H1 (cell line): Measurements from ENCODE around the gene FBXW2. TPM values are rescaled to one million over a fixed set of nuclear protein-coding genes. Genes with fewer than 3 reads are reported as not detected.

ENCODE experiments used
- CTCF ChIA-PET: fragments of 300-600 bp; sonication (Branson Sonifier 250); formaldehyde crosslinking; loops from one replicate; lab custom pipeline; 2021; ENCODE audit not compliant: partially characterized antibody; lab: Charles Lee
- POLR2A ChIA-PET: fragments of 300-600 bp; sonication (Branson Sonifier 250); formaldehyde crosslinking; loops from one replicate; lab custom pipeline; 2021; ENCODE audit warnings: inconsistent platforms; ENCODE audit not compliant: partially characterized antibody; lab: Charles Lee
- DNase-seq, 2 experiments: peaks; one replicate each; pipeline versions ENCODE4 v3.0.0 to v3.0.0-alpha.2; 2010 to 2022; ENCODE audit warnings: low spot score in 2 of 2, low read depth in 1 of 2, mixed read lengths in 1 of 2
- FAIRE-seq: peaks from 2 replicates; lab custom pipeline; 2011; peaks lifted over from hg19 to GRCh38; lab: Jason Lieb, UNC
- H2AFZ ChIP-seq: 2 replicates; pipeline ENCODE4 v1.8.1; 2012; ENCODE audit warnings: low read length, inconsistent platforms
- H2AK5ac ChIP-seq: 2 replicates; pipeline ENCODE4 v1.6.1; 2013; ENCODE audit warnings: low read depth, low read length
- H2BK120ac ChIP-seq: replicated peaks from 2 replicates; pipeline ENCODE3; 2013; ENCODE audit warnings: low read depth, low read length, inconsistent platforms
- H2BK12ac ChIP-seq: 2 replicates; pipeline ENCODE4 v1.6.1; 2013; ENCODE audit warnings: low read depth, low read length
- H2BK15ac ChIP-seq: 2 replicates; pipeline ENCODE4 v1.6.1; 2013; ENCODE audit warnings: low read length
- H2BK20ac ChIP-seq: 2 replicates; pipeline ENCODE4 v1.6.1; 2013; ENCODE audit warnings: low read length
- H2BK5ac ChIP-seq: 2 replicates; pipeline ENCODE4 v1.6.1; 2013; ENCODE audit warnings: low read depth, low read length
- H3K14ac ChIP-seq: 2 replicates; pipeline ENCODE4 v1.6.1; 2013; ENCODE audit warnings: inconsistent platforms; ENCODE audit not compliant: insufficient read length
- H3K18ac ChIP-seq: 2 replicates; pipeline ENCODE4 v1.6.1; 2013; ENCODE audit warnings: low read length; ENCODE audit errors: extremely low read depth
- H3K23ac ChIP-seq: 2 replicates; pipeline ENCODE4 v1.6.1; 2013; ENCODE audit warnings: inconsistent platforms; ENCODE audit not compliant: insufficient read length
- H3K23me2 ChIP-seq: 2 replicates; pipeline ENCODE4 v1.6.1; 2013; ENCODE audit warnings: low read depth, low read length
- H3K27ac ChIP-seq: 2 replicates; pipeline ENCODE4 v1.6.1; 2011; ENCODE audit warnings: low read depth, low read length, inconsistent platforms
- H3K27me3 ChIP-seq, 4 experiments: replicated peaks in 1 of 4; 1 replicate in 1 of 4; 2 replicates in 3 of 4; pipeline versions ENCODE4 v1.6.1 to v1.8.1; 2011 to 2013; ENCODE audit warnings: low read length in 3 of 4, mild to moderate bottlenecking in 3 of 4, inconsistent platforms in 2 of 4, mixed read lengths in 2 of 4, moderate library complexity in 1 of 4; ENCODE audit not compliant: control insufficient read depth in 3 of 4, insufficient read depth in 3 of 4; ENCODE audit errors: extremely low read depth in 1 of 4
- H3K36me3 ChIP-seq, 4 experiments: 2 replicates each; pipeline versions ENCODE4 v1.6.1 to v1.8.1; 2011 to 2013; ENCODE audit warnings: mild to moderate bottlenecking in 4 of 4, low read length in 3 of 4, moderate library complexity in 2 of 4, control low read depth in 1 of 4, inconsistent platforms in 1 of 4; ENCODE audit not compliant: insufficient read depth in 4 of 4, control insufficient read depth in 2 of 4
- H3K4ac ChIP-seq: replicated peaks from 2 replicates; pipeline ENCODE3; 2013; ENCODE audit warnings: low read length, low read depth, mixed read lengths, inconsistent platforms; ENCODE audit not compliant: insufficient read length
- H3K4me1 ChIP-seq, 4 experiments: replicated peaks in 1 of 4; 1 replicate in 1 of 4; 2 replicates in 3 of 4; pipeline versions ENCODE4 v1.6.1 to v1.8.1; 2011 to 2013; ENCODE audit warnings: low read length in 3 of 4, inconsistent platforms in 2 of 4, mixed read lengths in 1 of 4; ENCODE audit not compliant: insufficient read depth in 4 of 4, control insufficient read depth in 3 of 4
- H3K4me2 ChIP-seq, 2 experiments: 2 replicates each; pipeline versions ENCODE4 v1.6.1 to v1.8.1; 2011 to 2013; ENCODE audit warnings: low read depth in 2 of 2, low read length in 2 of 2, control low read depth in 1 of 2, inconsistent platforms in 1 of 2, mild to moderate bottlenecking in 1 of 2; ENCODE audit not compliant: insufficient read depth in 1 of 2
- H3K4me3 ChIP-seq, 4 experiments: fragments of 200-600, 300-600 bp in 1 of 4; sonication (generic), shearing (Covaris generic), sonication (Bioruptor Twin) in 1 of 4; 2 replicates each; pipeline versions ENCODE4 v1.5.1 to v1.8.1; 2011 to 2016; ENCODE audit warnings: low read length in 4 of 4, low read depth in 3 of 4, control low read depth in 2 of 4, inconsistent platforms in 2 of 4, mild to moderate bottlenecking in 2 of 4, mixed read lengths in 1 of 4, moderate library complexity in 1 of 4; ENCODE audit not compliant: insufficient read depth in 2 of 4; ENCODE audit errors: extremely low read depth in 1 of 4
- H3K56ac ChIP-seq: replicated peaks from 2 replicates; pipeline ENCODE3; 2013; ENCODE audit warnings: low read depth, mild to moderate bottlenecking, mixed read lengths, low read length, inconsistent platforms; ENCODE audit not compliant: insufficient read length
- H3K79me1 ChIP-seq: 2 replicates; pipeline ENCODE4 v1.6.1; 2013; ENCODE audit warnings: low read depth, low read length, control low read depth
- H3K79me2 ChIP-seq, 2 experiments: 2 replicates each; pipeline versions ENCODE4 v1.6.1 to v1.8.1; 2012 to 2013; ENCODE audit warnings: low read length in 2 of 2, mild to moderate bottlenecking in 2 of 2, inconsistent platforms in 1 of 2; ENCODE audit not compliant: insufficient read depth in 2 of 2, control insufficient read depth in 1 of 2
- H3K9ac ChIP-seq, 4 experiments: replicated peaks in 1 of 4; 1 replicate in 1 of 4; 2 replicates in 3 of 4; pipeline versions ENCODE4 v1.6.1 to v1.8.1; 2011 to 2013; ENCODE audit warnings: low read depth in 3 of 4, low read length in 3 of 4, control low read depth in 2 of 4, mild to moderate bottlenecking in 2 of 4, moderate library complexity in 2 of 4, inconsistent platforms in 1 of 4; ENCODE audit errors: extremely low read depth in 1 of 4
- H3K9me3 ChIP-seq, 2 experiments: 2 replicates each; pipeline versions ENCODE4 v1.6.1 to v1.8.1; 2012 to 2013; ENCODE audit warnings: mild to moderate bottlenecking in 2 of 2, moderate library complexity in 2 of 2, control low read depth in 1 of 2, inconsistent platforms in 1 of 2, low read depth in 1 of 2, low read length in 1 of 2, mixed read lengths in 1 of 2; ENCODE audit not compliant: insufficient read depth in 2 of 2
- H4K20me1 ChIP-seq, 2 experiments: replicated peaks in 1 of 2; 2 replicates each; pipeline versions ENCODE3 to v1.8.1; 2011 to 2013; ENCODE audit warnings: inconsistent platforms in 2 of 2, low read length in 2 of 2, mild to moderate bottlenecking in 1 of 2; ENCODE audit not compliant: insufficient read depth in 2 of 2, control insufficient read depth in 1 of 2
- H4K5ac ChIP-seq: 2 replicates; pipeline ENCODE4 v1.6.1; 2013; ENCODE audit warnings: low read length, low read depth, mixed read lengths, inconsistent platforms; ENCODE audit not compliant: insufficient read length
- H4K8ac ChIP-seq: 2 replicates; pipeline ENCODE4 v1.8.0; 2013; ENCODE audit warnings: mild to moderate bottlenecking, moderate library complexity, low read length, inconsistent platforms; ENCODE audit not compliant: insufficient read depth; ENCODE audit errors: extremely low read depth
- H4K91ac ChIP-seq: replicated peaks from 2 replicates; pipeline ENCODE3; 2013; ENCODE audit warnings: low read length, mixed read lengths, inconsistent platforms; ENCODE audit not compliant: insufficient read length
- BACH1 ChIP-seq: IDR thresholded peaks from 2 replicates; pipeline ENCODE4 v1.6.1; 2012; ENCODE audit warnings: low read length, improper control_type of control experiment
- GABPA ChIP-seq: IDR thresholded peaks from 2 replicates; pipeline ENCODE4 v1.6.1; 2011; ENCODE audit warnings: mild to moderate bottlenecking, low read length, moderate library complexity, borderline replicate concordance; ENCODE audit not compliant: insufficient read depth
- GTF2F1 ChIP-seq: IDR thresholded peaks from 2 replicates; pipeline ENCODE4 v1.6.1; 2012; ENCODE audit warnings: low read depth, low read length, improper control_type of control experiment, borderline replicate concordance
- KDM1A ChIP-seq: fragments of 200-600, 300-600 bp; sonication (generic); IDR thresholded peaks from 2 replicates; pipeline ENCODE4 v1.7.1; 2016; ENCODE audit warnings: mild to moderate bottlenecking, low read length, borderline replicate concordance
- PHF8 ChIP-seq: fragments of 200-600 bp; sonication (generic); conservative IDR thresholded peaks from 2 replicates; pipeline ENCODE4 v1.7.1; 2012; ENCODE audit warnings: low read depth, mild to moderate bottlenecking, inconsistent platforms, low read length, moderate library complexity
- POLR2A ChIP-seq, 2 experiments: IDR thresholded peaks; 1 replicate in 1 of 2; 2 replicates in 1 of 2; pipeline ENCODE4 v1.6.1; 2011; ENCODE audit warnings: low read depth in 2 of 2, low read length in 2 of 2, mild to moderate bottlenecking in 2 of 2; ENCODE audit errors: control extremely low read depth in 1 of 2
- SRF ChIP-seq: IDR thresholded peaks from 2 replicates; pipeline ENCODE4 v1.6.1; 2011; ENCODE audit warnings: mild to moderate bottlenecking, low read depth, low read length, moderate library complexity
- SUZ12 ChIP-seq: fragments of 200-600 bp; sonication (generic); IDR thresholded peaks from 2 replicates; pipeline ENCODE4 v1.6.1; 2012; ENCODE audit warnings: mild to moderate bottlenecking, inconsistent platforms, low read length, moderate library complexity, mixed read lengths
- TAF7 ChIP-seq: optimal IDR thresholded peaks from 2 replicates; pipeline ENCODE3; 2011; ENCODE audit warnings: low read depth, mild to moderate bottlenecking, inconsistent platforms, low read length, moderate library complexity, borderline replicate concordance
- TCF12 ChIP-seq: IDR thresholded peaks from 2 replicates; pipeline ENCODE4 v1.6.1; 2011; ENCODE audit warnings: low read depth, mild to moderate bottlenecking, low read length
- TEAD4 ChIP-seq: IDR thresholded peaks from 2 replicates; pipeline ENCODE4 v1.6.1; 2012; ENCODE audit warnings: low read depth, low read length, inconsistent platforms, mixed read lengths
- WGBS, 2 experiments: shearing (Covaris generic) in 1 of 2; methylation state at CpG; one replicate each; pipeline versions ENCODE4 v1.1.6 to v1.1.7; 2013 to 2015; ENCODE audit warnings: low lambda C conversion rate in 2 of 2, mixed read lengths in 2 of 2, inconsistent platforms in 1 of 2, low coverage in 1 of 2, missing lambda C conversion rate in 1 of 2; ENCODE audit not compliant: insufficient replicate concordance in 2 of 2, insufficient coverage in 1 of 2, insufficient read length in 1 of 2; ENCODE audit errors: extremely low coverage in 1 of 2, missing lambda C conversion rate in 1 of 2; 5-methylcytosine and 5-hydroxymethylcytosine counted together
- polyA plus RNA-seq, 7 experiments: library from polyadenylated mRNA; depleted of rRNA in 3 of 7; stranded (reverse) in 5 of 7; unstranded in 2 of 7; fragments of >200 nt in 5 of 7; fragments of 200-250 nt in 2 of 7; gene quantifications; 1 replicate in 5 of 7; 2 replicates in 1 of 7; 4 replicates in 1 of 7; pipeline versions ENCODE4 v1.2.1 to v1.2.3, GENCODE V29; 2011 to 2013; ENCODE audit warnings: missing spikeins in 2 of 7, mixed read lengths in 2 of 7
- total RNA-seq: library from RNA; stranded (reverse); fragmentation: NEBNext Ultra II Directional; extraction: Animal tissue kit (Norgen Biotek cat#: 25700); gene quantifications from 2 replicates; pipeline ENCODE4 v1.2.1, GENCODE V29; 2021

The FBXW2 gene
- total and polyA plus RNA-seq, 2 of the 8 experiments (the other 6 are each of a cell fraction or from before 2014, with no cell fraction given): 19.2 to 65.3 TPM

- H3K4me2 ChIP-seq: no peak overlapping the region
- H2BK20ac ChIP-seq: no peak overlapping the region
- no peak overlapping the region for H4K91ac ChIP-seq
- H4K5ac ChIP-seq: no peak overlapping the region
- POLR2A ChIA-PET: no interaction called here
- H2BK120ac ChIP-seq: no peak overlapping the region
- H2AFZ ChIP-seq: no peak overlapping the region
- no peak overlapping the region for H3K4me3 ChIP-seq
- H3K27me3 ChIP-seq: peaks cover 4 to 17% (median 15%) of the 10 kb centered on the region in 4 experiments; a peak in 6 of 7 replicates
- no peaks in the 10 kb centered on the region for H3K36me3 ChIP-seq
- CTCF ChIA-PET: interaction anchor here (0.8 to 2.0 kb wide), 4 partner anchors 9 to 16 kb away, joined by 3 to 16 read pairs (median 4); no protein-coding TSS in a partner anchor
- DNase-seq: no peak
- FAIRE-seq: no peak
- H3K4ac ChIP-seq: no peak overlapping the region
- H3K14ac ChIP-seq: no peak overlapping the region
- no peaks in the 10 kb centered on the region for H3K79me1 ChIP-seq
- H3K9ac ChIP-seq: no peak overlapping the region
- H2BK12ac ChIP-seq: no peak overlapping the region
- TF ChIP-seq POLR2A (IDR thresholded peaks at IDR 0.05; ENCODE audit: control extremely low read depth in 1 of 2, low read depth in 2 of 2, low read length in 2 of 2) (no peak), TCF12 (no peak), GTF2F1 (no peak), SRF (no peak), TAF7 (no peak), KDM1A (no peak), BACH1 (no peak), TEAD4 (no peak), PHF8 (no peak), SUZ12 (no peak), GABPA (no peak)
- no peak overlapping the region; the same call in 1 of the 2 replicates for H4K8ac ChIP-seq
- no peak overlapping the region for H2BK5ac ChIP-seq
- H4K20me1 ChIP-seq: peaks cover 0 to 2% of the 10 kb centered on the region in 2 experiments
- H3K18ac ChIP-seq: no peak overlapping the region
- no peak overlapping the region for H3K56ac ChIP-seq
- H2AK5ac ChIP-seq: no peak overlapping the region
- no peaks in the 10 kb centered on the region for H3K79me2 ChIP-seq
- WGBS, 2 experiments: 93% methylated on average over 2 of the region's 2 CpGs; no CpG with 5 or more reads in 1 of the 2 experiments
- peaks cover 13% of the 10 kb centered on the region; the same call in 1 of the 2 replicates for H3K23me2 ChIP-seq
- H2BK15ac ChIP-seq: no peak overlapping the region
- H3K27ac ChIP-seq: no peak overlapping the region
- H3K23ac ChIP-seq: no peak overlapping the region
- no peaks in the 10 kb centered on the region for H3K9me3 ChIP-seq
- H3K4me1 ChIP-seq: peaks cover 0 to 9% (median 8%) of the 10 kb centered on the region in 4 experiments; a peak in 4 of 7 replicates
Observed at GRCh38 chr9:120717176-120717575, 76.0 kb downstream of the FBXW2 start.
